OCI-LY1 (cell line): ENCODE results near the gene UBE2C.

Experiments
- EZH2 ChIP-seq: fragments of 200-600 bp; sonication (generic), shearing (Covaris generic); IDR thresholded peaks from 2 replicates; pipeline ENCODE4 v1.8.0; 2017; ENCODE audit warnings: borderline replicate concordance, mixed run types, mild to moderate bottlenecking, antibody characterized with exemption, low read length, moderate library complexity, mixed read lengths
- TF ChIP-seq, protein P1 (sequence below): fragments of 200-600 bp; sonication (generic), shearing (Covaris generic); IDR thresholded peaks from 2 replicates; pipeline ENCODE4 v1.5.1; 2017; ENCODE audit warnings: mild to moderate bottlenecking, antibody characterized with exemption, low read length, moderate library complexity, mixed read lengths

DNA sequence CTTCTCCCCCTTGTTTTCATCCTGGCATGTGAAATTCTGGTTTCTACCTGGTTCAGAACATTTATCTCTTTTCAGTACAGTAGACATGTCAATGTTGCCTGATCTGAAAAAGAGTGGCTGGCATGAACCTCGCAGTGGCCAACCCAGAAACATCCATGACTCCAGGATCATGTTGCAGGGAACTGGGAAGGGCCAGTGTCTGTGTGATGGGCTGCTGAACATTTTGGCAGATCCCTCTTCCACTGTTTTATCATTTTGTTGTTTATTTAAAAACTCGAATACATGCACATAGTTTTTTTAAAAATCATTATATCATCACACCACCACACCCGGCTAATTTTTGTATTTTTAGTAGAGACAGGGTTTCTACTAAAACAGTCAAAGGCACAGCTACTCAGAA is 39.8 kb upstream of the UBE2C start:
- TF ChIP-seq, protein P1, sequence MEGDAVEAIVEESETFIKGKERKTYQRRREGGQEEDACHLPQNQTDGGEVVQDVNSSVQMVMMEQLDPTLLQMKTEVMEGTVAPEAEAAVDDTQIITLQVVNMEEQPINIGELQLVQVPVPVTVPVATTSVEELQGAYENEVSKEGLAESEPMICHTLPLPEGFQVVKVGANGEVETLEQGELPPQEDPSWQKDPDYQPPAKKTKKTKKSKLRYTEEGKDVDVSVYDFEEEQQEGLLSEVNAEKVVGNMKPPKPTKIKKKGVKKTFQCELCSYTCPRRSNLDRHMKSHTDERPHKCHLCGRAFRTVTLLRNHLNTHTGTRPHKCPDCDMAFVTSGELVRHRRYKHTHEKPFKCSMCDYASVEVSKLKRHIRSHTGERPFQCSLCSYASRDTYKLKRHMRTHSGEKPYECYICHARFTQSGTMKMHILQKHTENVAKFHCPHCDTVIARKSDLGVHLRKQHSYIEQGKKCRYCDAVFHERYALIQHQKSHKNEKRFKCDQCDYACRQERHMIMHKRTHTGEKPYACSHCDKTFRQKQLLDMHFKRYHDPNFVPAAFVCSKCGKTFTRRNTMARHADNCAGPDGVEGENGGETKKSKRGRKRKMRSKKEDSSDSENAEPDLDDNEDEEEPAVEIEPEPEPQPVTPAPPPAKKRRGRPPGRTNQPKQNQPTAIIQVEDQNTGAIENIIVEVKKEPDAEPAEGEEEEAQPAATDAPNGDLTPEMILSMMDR, result no peak
- no peak for TF ChIP-seq EZH2
